ENCODE measurements around the gene C17orf50.

DNA sequence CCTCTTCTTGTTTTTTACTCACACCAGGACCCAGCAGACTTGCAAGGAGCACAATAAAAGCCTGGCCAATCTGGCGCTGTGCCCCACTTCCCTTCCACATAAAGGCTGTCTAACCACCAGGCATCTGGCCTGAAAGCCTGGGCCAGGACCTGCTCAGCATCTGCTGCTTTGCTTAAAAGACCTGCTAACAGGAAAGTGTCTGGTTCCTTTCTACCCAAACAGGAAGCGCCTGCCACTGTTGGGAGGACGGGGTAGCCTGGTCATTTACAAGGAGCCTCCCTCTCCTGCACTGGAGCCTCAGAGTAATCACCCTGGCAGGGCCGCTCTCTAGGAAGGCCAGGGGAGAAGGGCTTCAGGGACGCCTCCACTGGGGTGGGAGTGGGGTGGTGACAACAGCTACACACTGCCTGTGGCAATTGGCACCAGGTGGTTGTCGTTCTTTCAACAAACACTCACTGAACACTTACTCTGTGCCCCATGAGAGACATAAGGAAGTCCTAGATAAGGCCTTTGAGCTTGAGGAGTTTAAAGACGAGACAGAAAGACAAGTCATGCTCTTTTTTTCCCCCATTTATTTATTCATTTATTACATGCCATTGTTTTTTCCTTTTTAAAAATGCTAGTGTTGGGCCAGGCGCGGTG, 41.0 kb downstream of the C17orf50 start:
- TF ChIP-seq, protein P1, sequence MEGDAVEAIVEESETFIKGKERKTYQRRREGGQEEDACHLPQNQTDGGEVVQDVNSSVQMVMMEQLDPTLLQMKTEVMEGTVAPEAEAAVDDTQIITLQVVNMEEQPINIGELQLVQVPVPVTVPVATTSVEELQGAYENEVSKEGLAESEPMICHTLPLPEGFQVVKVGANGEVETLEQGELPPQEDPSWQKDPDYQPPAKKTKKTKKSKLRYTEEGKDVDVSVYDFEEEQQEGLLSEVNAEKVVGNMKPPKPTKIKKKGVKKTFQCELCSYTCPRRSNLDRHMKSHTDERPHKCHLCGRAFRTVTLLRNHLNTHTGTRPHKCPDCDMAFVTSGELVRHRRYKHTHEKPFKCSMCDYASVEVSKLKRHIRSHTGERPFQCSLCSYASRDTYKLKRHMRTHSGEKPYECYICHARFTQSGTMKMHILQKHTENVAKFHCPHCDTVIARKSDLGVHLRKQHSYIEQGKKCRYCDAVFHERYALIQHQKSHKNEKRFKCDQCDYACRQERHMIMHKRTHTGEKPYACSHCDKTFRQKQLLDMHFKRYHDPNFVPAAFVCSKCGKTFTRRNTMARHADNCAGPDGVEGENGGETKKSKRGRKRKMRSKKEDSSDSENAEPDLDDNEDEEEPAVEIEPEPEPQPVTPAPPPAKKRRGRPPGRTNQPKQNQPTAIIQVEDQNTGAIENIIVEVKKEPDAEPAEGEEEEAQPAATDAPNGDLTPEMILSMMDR (IDR thresholded peaks at IDR 0.05) = no peak
- TF ChIP-seq POLR2A (IDR thresholded peaks at IDR 0.05) (no peak), POLR2AphosphoS5 (IDR thresholded peaks at IDR 0.05) (peak; percentile 58 to 92 (median 88)), EP300 (IDR thresholded peaks at IDR 0.05; ENCODE audit: low read depth) (no peak)
